Central memory CD4-positive, alpha-beta T cell (primary cell): ENCODE data around the gene AKAP13.
A peak's percentile ranks its signal among the peaks of the same experiment; 100 is the strongest.
"Not testable (repeated sequence)": the region's sequence is repeated elsewhere in the genome, so short reads cannot be mapped to it uniquely, and the experiment has no call there.

Source experiments
- DNase-seq: peaks from one replicate; pipeline ENCODE4 v3.0.0; 2022

The AKAP13 gene

DNA sequence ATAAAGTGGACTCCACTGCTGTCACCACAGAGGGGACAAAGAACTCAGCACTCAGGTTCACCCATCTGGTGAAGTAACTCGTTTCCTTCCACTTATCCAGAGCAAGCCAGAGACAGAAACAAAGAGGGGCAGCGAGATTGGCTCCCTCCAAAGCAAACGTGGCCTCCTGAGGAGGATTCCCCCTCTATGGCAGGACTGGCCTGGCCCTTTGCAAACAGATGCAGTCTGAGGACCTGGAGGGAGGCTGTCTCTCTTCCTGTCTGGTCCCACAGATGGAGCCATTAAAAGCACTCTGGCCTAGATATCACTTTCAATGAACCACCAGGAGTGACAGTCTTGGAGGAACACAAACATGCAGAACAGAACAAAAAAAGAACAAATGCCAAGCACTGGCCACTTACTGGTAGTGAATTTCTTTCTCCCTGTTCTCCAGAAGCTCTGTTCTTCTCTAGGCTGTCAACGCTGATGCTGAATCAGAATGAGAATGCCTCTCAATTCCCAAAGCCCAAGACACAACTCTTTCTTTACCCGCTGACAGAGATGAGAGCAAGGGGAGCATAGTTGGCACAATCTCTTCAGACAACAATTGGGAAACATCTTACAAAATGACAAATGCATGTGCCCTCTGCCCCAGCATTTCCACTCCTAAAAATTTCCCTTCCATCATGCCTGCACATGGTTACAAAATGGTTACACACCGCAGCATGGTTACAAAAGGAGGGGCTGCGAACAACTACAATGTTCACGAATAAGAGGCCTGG is 400.0 kb downstream of the AKAP13 start:
- no peak for DNase-seq

DNA sequence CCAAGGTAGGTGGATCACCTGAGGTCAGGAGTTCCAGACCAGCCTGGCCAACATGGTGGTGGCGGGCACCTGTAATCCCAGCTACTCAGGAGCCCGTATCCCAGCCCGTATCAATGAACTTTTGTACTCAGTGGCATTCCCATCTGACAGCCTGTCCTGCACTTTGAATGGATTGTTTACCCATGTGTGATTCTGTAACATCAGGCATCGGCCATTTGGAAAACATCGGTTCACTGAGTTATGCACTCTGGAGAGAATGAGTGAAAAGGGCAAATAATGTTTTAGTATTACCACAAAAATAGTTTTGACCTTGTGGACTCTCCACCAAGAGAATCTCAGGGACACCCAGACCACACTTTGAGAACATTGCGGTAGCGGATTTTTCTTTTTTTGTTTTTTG is 400.7 kb downstream of the AKAP13 start:
- no peak for DNase-seq

DNA sequence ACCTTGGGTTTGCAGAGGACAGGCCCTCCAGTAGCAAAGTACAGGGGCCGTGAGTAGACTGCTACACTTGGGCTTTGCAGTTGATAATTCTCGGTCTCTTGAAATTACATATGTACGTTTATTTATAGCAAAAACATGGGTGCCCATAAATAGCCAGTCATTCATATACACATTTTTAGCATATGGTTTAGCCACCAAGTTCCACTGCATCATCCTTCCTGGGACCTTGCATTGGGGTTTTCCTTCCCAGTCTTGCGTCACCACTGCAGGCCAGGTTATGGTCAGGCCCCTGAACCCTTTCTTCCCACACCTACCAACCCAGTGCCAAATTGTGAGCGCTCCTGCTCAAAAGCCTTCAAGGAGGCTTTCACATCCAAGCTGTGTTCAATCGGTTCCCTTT is 401.7 kb downstream of the AKAP13 start:
- DNase-seq: no peak

DNA sequence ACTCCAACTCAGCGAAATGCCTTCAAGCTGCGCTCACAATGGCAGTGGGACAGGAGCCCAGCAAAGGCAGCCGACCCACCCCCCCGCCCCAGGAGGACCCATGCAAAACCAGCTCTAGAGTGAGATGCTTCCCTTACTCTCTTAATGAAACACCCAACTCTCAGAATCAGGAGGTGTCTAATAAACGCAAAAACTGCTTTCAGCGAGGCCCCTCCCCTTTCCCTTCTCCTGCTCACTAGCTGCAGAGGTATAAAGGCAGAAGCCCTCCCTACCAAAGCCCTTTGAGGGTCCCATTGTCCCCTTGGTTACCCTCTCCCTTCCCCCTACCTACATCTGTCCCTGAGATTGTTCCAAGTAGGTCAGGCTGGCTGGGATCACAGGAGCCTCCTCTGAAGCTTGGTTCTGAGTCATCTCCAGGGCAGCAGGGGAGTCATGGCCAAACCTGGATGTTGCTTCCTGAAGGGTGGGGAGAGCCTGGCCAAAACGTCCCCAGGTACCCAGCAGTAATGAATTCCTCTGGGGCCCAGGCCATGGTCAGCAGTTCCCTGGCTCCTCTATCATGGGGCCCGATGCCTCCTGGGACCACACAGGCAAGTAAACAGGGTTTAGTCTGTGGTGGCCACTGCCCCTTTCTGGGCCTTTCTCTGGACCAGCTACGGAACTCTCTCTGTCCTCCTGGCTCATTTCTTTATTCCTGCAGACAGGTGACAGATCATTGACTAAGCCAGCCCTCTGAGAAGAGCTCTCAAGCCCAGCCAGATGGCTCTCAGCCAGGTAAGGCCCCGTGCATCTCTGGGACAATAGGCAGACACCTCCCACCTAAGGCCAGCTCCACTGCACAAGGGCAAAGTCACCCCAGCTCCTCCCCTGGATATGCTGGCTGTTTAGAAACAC is 405.7 kb downstream of the AKAP13 start:
- no peak for DNase-seq

DNA sequence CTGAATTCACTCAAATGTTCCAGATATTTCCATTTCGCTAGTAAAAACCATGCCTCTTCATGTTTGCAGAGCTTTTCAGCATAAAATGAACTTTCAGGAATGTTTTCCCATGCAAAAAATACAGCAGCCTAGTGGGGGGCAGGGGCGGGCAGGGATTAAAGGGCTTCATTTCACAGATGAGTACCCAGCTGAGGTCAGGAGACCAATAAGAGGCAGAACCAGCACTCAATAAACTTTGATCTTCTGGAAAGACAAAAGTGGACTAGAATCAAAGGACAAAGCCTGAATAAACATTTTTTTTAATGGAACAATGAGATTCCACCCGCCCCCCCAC is 406.3 kb downstream of the AKAP13 start:
- DNase-seq: no peak

DNA sequence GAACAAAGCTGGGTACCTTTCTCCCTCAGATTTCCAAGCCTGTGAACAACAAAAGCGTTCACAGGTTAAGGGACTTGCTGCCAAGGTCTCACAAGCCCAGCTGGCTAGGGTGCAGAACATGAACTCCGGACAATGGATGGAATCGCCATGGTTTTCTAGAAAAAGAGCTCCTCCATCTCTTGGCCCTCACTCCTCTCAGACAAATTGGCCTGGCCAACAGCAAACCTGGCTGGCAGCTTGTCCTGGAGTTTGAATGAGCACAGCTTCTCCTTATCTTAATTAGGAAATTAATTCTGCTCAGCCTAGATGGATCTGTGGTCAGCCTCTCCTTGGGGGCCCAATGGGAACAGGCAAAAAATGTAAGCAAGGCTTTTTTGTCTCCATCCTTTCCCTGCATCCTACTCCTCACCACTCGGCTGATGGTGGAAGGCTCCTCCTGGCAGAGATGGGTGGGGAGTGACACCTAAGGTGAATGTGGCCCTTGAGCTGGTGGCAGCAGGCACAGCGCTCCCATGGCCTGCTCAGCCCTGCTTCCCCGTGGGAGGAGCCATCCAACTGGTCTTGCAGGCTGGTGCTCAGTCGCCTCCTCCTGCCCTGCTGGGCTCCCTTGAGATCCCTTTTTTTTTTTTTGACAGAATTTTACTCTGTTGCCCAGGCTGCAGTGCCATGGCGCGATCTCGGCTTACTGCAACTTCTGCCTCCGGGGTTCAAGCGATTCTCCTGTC is 408.5 kb downstream of the AKAP13 start:
- DNase-seq: no peak

DNA sequence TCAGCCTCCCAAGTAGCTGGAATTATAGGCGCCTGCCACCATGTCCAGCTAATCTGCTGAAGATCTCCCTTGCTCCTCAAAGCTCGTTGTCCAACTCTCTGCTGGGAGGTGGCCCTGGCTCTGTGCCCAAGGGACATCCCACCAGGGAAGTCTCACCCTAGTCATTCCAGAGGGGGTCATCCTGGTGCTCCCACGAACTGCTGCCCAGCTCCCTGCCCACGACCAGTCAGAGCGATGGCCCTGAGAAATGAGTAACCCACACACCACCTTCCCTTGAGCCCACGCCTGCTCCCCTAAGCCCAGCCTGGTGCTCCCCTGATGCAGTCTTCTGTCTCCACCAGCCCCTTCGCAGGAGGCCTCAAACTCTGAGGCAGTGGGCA is 409.1 kb downstream of the AKAP13 start:
- no peak for DNase-seq

DNA sequence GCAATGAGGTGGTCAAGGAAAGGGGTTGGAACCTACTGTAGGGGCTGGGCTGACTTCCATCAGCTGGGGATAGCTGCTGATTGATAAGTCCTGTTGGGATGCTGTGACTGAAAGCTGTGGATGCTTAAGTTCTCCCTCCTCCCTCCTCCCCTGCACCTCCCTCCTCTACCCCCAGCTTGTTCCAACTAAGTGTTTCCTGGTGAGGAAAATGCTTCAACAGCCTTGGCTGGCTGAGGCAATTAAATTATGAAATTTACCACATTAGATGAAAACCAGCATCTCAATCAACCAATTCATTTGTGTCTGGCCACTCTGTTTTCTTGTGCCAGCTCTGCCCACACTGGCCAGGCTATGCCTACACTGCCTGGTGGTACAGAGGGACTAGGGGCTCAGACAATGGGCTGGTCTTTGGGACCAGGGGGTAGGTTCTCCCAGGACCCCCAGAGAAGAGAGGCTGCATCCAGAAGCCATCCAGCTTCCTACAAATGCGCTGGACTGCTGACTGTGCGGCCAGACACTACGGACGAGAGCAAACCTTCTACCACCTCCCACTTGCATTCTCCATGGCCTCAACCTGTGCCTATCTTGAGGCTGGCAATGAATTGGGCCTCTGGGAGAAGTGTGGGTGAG is 411.8 kb downstream of the AKAP13 start:
- no peak for DNase-seq

DNA sequence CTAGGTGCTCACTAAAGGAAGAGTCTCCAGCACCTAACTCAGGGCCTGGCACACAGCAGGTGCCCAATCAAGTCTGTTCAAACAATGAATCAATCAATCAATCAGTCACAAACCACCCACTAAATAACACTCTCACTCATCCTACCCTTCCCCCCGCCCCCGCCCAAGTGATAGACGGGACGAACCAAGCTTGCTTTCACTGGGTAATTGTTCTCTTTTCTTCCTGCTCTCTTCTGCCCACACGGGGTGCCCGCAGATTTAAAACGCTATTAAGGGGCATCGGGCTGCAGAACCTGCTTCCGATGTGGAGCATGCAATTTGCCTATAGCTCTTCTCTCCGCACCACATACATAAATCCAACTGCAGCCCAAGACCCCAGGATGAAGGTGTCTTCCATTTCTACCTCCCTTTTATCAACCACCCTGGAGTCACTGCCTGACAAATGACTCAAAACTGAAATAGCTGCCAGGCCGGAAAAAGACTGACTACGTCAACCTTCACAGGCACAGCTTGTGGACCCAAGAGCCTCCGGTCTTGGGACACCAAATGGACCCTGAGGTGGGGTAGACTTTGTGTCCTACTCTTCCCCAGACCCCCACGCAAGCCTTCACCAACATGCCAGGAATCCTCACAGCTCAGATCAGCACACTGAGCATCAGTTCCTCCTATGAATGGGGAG is 412.6 kb downstream of the AKAP13 start:
- peak; percentile 18 for DNase-seq

DNA sequence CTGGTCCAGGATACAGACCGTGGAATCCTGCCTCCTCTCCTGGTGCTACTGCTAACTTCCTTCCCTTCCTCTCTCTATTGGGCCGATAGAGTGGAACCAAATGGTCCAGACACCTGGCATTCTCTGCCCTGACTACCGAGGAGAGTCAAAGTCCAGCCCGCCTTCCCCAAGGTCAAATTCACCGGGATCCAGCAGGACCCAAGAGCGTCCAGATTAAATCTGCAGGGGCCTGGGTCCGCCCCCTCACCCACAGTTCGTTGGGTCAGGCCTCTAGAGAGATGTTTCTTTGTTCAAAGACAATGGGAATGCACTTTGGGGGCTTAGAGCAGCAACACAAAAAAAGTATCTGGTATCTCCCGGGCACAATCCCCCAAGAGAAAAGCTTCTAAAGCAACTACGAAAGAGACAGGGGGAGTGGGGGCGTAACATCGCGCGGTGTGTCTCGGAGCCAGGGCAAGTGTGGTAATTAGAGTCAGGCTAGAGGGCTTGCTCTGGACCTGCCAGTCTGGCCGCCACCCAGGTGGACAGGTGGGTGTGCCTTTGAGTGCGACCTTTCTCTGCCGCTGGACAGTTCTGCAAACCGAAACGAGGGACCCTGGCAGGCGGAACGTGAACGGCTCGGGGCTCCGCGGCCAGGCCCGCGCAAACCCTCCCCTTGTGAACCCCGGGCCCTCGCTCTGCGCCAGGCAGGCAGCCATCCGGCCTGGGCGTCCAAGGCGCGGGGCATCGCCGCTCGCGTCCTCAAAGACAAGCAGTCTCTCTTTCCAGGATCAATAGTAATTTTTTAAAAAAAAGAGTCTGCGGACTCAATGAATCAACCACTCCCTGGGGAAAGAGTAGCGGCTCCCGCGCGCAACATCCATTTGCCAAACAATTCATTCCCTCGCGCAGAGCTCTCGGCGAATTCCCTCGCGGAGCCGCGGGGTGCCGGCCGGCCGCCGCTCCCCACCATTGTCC is 413.5 kb downstream of the AKAP13 start:
- peak; percentile 34 for DNase-seq

DNA sequence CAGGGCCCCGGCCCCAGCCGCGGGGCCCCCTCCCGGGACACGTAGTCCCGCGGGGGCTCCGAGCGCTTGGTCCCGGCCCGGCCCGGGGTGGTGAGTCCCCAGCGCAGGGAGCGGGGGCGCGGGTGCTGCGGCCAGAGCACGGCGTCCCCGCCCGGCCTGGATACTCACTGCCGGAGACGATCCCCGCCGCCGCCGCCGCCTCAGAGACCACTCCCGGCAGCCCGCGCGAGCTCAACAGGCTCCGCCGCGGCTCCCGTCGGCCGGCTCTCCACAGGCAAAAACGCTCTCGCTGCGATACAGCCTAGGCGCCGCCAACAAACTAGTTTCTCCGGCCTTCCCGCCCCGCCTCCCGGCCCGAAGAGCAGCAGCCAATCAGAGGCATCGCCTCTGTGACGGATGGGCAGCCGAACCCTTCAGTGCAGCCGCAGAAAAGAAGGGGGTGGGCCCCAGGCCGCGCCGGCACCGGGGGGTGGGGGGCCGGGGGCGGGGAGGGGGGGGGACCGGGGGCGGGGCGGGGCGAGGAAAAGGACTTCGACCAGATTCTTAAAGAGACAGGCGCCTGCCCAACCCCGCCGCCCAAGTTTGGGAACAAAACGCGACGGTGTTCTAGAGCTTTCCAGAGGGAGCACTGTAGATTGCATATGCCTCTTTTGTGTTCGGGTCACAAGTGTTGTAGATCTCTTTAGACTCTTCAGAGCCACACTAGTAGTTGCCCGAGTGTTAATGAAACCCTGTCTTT is 414.4 kb downstream of the AKAP13 start, which contains the start of gene KLHL25:
TSS of gene KLHL25 (minus strand) at position 328 of the 739 bp plus-strand sequence. CDS start 25,115 bp downstream, outside the sequence.
- peak; percentile 92 for DNase-seq

DNA sequence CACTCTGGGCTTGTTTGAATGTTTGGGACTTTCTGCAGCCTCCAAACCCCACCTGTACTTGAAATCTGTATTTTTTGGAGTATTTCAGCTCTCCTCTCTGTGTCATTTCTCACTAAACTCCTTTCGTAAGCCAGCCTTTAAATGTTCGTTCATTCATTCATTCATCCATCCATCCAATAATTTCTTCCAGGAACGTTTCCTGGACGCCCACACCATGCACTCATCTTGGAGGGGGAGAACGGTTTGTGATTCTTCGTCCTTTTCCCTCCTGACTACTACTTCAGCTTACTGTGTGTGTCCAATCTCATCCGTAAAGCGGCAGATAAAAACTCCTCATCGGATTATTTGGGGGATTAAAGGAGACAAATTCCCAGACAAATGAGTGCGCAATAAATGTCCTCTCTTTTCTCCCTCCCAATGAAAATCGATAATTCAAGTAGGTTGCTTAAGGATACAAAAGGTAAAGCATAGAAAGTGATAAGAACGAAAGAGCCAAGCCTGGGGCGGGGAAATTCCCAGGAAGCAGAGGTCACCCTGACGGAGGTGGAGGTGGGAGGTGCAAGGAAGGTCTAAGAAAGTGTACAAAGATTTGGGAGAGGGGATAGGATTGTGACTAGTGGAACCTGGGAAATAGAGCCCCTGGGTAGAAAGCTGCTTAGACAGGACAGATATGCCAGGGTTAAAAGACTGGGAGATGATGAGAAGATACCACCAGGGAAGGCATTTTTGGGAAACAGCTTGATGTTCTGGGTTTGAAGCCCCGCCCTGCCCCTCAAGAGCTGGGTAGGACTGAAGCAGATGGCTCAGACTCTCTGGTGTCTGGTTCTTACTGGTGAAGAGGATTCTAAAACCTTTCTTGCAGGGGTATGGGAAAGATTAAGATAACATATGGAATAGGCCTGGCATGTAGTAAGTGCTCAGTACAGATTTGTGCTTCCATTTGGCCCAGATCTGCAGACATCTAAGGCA is 415.2 kb downstream of the AKAP13 start:
- no peak for DNase-seq

DNA sequence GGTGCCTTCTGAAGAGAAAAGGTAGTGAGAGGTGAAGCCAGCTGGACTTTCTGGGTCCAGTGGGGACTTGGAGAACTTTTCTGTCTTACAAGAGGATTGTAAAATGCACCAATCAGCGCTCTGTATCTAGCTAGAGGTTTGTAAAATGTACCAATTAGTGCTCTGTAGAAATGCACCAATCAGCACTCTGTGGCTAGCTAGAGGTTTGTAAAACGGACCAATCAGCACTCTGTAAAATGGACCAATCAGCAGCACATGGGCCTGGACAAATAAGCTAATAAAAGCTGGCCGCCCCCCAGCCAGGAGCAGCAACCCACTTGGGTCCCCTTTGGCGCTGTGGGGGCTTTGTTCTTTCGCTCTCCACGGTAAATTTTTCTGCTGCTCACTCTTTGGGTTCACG is 416.0 kb downstream of the AKAP13 start:
- DNase-seq: not testable (repeated sequence)
